Stimulated activated CD4-positive, alpha-beta T cell treated with anti-CD3 and anti-CD28 coated beads, Interleukin-12 subunit alpha, Interleukin-12 subunit beta, amount 100 ng/mL, for 24 hours (primary cell): ENCODE data around the gene FAM209B.
"Not testable (repeated sequence)": the region's sequence is repeated elsewhere in the genome, so short reads cannot be mapped to it uniquely, and the experiment has no call there.

Source experiments
- DNase-seq, 2 experiments: peaks; one replicate each; pipeline ENCODE4 v3.0.0-alpha.2; 2020; ENCODE audit warnings: low read depth in 2 of 2

The FAM209B gene, protein sequence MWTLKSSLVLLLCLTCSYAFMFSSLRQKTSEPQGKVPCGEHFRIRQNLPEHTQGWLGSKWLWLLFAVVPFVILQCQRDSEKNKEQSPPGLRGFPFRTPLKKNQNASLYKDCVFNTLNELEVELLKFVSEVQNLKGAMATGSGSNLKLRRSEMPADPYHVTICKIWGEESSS

DNA sequence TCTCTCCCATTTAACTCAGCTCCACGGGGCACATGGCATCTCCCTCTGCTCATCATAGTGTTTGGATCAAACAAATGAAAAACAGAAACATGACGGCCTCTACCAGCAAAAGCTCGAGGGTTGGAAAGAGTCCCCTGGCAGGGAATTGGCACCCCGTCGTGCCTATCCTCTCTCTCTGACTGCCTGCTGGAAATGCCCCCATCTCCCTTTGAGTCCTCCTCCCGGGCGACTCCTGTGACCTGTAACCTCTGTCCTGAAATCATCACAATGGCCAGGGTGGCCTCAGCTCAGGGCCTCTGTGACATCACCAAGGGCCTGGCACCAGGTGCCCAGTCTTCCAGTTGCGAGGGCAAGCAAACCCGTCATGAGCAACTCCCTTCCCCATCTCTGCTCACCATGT lies at the start of gene FAM209B:
TSS of gene FAM209B (plus strand) at position 301 of the 400 bp plus-strand sequence. CDS start at position 397, 96 bp downstream.
- not testable (repeated sequence) for DNase-seq

DNA sequence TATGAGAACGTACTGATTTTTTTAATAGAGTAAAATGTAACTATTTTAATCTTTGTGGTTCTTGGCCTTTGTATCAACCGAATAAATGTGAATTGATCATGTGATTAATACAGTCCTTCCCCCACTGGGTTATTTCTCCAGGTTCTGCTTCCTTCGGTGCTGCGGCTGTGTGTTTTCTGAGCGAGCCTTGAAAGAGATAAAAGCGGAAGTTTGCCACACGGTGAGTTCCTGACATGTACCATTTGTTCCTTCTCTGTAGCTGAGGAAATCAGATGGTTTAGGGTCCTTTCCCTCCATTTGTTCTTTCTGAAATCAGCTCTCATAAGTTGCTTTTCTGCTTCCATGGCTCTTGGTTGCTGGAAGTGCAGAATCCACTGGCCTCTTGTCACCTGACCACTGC lies 49.1 kb upstream of the FAM209B start:
- no peak for DNase-seq

DNA sequence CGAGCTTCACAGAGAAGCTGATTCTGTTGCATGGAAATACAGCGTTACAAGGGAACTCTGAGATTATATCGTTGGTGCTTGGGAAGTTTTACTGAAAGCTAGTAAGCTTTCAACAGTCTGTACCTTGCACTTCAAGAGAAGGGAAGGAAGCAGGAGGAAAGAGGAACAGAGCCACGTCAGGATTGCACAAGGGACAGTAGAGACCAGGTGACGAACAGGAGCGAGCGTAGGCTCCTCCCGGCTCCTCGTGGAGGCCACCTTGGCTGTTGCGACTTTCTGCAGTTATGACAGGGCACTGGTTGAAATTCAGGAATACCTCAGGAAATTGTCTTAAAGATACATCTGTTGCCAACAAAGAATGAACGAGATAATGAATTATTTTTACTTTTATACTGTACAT lies 45.8 kb upstream of the FAM209B start:
- DNase-seq: no peak

DNA sequence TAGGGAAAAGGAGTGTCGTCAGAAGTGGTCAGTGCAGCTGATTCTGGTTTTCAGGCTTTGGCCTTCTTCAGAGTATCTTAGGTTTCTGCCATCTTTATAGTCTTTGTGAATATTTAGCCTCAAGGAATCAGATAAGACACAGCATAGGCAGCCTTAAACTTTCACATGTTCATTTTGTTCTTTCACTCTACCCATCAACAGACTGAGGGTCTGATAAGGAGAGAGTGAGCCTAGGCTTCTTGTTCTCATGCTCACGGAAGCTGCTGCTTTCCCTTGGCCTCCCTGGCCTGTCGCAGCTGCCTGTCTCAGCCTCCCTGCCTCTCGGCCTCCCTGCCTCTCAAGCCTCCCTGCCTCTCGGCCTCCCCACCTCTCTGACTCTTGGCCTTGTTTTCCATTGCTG lies 44.5 kb upstream of the FAM209B start:
- DNase-seq: no peak

DNA sequence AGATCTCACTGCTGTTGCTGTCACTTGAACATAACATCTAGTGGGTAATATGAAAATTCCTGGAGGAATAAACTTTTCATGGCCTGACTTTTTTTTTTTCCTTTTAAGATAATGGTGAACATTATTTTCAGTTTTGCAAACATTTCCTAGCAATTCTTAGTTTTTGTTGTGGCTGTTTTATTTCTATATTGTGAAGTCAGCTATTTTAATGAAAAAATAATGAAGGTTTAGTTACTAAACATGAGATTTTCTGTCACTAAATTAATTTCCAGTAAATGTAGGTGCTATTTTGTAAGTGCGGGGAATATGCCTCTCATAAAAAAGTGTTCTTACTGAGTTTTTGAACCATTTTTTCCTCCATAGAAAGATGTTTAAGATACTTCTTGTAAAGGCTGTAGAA lies 31.9 kb upstream of the FAM209B start:
- DNase-seq: no peak

DNA sequence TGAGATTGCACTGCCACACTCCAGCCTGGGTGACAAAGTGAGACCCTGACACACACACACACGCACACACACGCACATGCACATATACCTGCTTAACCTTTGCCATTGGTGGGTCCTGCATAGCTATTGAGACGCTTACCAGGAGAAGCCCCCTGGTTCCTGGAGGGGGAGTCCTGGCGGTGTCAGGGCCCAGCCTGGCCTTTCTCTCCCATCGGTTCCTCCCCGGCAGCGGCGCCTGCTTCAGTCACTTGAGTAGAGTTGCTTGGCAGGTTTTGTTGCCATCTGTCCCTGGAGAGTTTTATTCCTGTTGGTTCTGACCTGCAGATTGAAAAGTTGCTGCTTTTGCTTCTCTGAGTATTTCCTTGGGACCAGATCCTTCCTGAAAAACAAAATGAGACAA lies 29.1 kb upstream of the FAM209B start:
- DNase-seq: no peak

DNA sequence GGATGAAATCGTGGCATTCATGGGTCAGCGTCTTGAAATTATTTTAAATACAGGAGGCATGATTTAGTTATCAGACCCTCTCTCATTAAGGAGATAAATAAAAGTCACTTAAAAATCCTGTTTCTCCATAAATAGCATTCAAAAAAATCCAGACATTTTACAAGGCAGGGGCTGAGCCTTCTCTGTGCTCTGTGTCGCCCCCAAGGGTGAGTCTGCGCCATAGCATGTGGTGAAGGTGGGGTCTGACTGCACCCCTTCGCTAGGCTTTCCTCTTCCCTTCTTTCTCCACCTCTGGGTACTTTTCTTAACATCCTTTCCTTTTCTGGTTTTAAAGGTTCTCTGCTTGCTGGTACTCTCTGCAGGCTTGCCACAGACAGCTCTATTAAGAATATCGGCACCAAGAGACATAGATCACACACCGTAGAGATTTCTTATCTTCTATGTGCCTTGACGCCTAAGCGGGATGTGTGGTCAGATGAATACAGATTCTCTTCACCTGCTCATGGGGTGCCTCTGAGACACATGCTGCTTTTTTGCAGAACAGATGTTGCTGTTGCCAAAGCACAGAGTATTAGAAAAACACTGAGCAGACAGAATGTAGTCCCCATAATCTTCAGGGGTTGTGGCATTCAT lies 28.6 kb upstream of the FAM209B start:
- DNase-seq: peak in 1 of 2 experiments; percentile 15

DNA sequence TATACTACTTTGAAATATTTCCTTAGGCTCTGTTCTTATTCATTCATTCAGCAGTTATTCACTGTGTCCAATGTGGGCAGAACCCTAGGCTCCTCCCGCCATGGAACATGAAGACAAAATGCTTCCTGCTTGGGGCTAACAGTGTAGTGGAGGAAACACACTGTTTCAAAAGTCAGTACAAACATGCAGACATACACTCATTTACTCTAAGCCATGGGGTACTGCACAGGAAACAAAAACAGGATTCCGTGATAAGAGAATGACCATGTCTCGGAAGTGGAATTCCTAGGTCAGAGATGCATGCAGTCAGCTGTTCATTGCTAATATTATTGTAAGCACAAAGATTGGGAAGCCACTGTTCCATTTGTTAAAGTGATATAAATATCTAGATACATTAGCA lies 26.9 kb upstream of the FAM209B start:
- no peak for DNase-seq

DNA sequence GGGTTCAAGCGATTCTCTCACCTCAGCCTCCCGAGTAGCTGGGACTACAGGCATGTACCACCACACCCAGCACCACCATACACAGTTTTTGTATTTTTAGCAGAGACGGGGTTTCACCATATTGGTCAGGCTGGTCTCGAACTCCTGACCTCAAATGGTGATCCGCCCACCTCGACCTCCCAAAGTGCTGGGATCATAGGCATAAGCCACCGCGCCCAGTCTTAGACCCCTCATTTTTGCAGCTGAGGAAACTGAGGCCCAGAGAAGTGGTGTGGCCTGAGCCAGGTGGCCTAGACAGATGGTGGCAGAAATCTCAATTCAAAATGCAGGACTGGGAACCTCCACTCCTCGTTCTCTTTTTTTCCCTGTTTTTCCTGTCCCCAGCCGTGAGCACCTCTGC lies 21.1 kb upstream of the FAM209B start:
- DNase-seq: no peak

DNA sequence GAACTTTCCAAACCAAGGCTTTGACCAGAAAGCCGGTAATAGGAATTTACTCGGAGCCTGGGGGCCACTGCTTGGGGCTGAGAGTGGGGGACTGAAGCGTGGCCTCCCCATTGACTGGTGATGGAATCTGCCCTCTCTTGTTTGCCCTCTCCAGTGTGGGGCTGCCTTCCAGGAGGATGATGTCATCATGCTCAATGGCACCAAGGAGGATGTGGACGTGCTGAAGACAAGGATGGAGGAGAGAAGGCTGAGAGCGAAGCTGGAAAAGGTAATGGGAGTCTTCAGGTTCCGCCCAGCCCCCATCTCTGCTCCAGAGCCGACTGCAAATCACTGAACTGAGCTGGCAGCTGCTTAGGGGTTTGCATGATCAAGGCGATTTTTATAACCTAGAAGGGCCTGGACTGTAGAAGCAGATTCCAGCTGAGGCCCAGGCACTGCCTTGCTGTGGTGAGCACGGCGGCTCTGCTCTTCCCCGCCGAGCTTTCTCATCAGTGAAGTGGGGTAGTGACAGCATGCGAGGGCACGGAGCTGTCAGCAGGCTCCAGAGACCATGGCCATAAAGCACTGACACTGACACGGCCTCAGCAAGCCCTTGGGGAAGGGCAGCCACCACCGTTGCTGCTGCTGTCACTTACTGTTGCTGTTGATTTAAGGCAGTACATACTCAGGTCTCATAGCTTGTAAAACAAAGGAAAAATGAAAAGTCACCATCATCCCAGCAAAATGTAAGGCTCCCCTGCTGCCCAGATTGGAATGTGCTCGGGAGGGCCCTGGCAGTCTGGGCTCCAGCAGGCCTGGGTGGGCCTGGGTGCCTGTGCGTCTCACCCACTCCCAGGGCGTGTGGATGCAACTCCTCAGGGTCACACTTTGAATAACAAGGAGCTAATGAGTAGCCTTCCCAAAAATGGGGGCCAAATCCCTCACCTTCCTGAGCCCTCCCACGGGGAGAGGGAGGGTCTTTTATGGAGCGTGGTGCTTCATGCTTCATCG lies 19.6 kb upstream of the FAM209B start:
- DNase-seq: no peak

DNA sequence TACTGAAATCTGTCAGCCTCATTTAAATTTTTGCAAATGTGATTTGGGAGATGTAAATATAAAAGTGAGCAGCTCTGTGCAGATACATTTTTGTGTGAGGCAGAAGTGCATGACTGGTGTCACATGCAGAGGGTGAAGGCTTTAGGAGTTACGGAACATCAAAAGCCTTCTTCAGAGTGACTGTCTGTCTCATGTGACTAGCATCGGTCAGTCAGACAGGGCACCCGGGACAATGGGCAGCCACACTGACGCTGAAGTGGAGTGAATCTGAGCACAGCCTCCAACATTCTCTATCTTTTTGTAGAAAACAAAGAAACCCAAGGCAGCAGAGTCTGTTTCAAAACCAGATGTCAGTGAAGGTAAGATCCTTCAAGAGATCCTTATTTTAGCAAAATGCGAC lies 16.4 kb upstream of the FAM209B start:
- no peak for DNase-seq

DNA sequence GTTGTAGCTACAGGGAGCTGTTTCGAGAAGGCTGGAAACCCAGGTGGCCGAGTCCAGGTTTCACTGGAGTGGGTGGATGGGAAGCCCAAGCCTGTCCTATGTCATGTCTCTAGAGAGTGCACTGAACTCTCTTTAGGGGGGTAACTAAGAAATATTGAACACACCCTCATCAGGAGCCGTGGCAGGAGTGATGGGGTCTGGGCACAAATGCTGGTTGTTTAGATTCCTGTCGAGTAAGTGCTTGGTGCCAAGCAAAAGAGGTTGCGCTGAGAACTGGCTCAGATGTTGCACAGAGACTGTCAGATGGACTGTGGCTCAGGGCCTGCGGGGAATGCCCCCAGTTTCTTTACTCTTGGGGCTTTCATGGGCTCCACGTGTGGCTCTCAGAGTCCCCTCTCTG lies 15.8 kb upstream of the FAM209B start:
- no peak for DNase-seq

DNA sequence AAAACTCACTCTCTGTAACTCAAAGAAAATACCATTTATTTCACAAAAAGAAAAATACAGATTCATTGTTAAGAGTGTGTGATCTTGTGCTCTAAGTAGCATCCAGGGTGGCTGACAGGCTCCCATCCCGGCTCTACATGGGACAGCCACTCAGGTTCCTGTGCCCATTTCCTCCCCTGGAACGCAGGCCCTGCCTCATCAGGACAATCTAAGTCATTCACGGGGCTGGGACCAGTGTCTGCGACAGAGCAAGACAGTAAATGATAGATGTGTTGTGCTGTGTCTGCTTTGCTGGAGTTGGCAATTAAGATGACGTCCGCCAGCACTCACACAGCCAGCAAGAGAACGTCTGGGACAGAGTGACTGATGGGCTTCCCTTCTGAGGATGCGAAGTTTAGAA lies 15.4 kb upstream of the FAM209B start:
- no peak for DNase-seq

DNA sequence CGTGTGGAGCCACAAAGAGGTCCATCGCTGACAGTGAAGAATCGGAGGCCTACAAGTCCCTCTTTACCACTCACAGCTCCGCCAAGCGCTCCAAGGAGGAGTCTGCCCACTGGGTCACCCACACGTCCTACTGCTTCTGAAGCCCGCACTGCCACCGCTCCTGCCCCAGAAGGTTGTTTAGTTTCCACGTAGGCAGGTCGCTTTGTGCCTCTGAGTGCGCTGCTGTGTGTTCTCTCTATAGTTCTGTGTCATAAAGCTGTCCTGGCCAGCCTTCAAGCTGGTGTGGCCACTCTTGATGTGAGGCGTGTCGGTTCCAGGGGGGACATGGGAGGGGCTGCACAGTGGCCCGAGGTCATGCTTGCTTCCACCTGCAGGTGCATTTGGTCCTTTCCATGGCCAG lies 14.9 kb upstream of the FAM209B start:
- DNase-seq: no peak

DNA sequence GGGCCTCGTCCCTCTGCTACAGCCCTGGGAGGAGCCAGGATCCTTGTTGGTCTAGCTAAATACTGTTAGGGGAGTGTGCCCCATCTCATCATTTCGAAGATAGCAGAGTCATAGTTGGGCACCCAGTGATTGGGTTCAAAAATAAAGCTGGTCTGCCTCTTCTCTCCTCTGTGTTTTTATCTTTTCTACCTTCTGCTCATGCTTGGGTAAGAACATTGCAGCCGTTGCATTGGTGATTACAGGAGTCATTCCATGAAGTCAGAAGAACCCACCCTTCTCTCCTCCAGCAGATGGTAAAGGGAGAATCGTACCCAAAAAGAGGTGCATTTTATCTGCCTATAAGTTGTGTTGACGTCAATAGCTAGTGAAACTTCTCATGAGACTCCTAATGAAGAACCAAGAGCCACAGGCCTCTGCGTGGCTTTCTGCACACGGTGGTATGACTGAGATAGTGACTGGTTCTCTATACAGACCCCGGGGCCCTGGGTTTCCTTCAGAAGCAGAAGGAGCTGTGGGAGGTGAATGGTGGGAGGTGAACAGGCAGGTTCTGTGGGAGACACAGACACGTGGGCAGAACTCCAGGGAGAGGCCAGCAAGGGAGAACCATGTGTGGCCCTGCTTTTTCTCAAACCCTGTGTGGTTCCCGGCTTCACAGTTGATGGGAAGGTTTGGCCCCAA lies 14.2 kb upstream of the FAM209B start:
- DNase-seq: no peak

DNA sequence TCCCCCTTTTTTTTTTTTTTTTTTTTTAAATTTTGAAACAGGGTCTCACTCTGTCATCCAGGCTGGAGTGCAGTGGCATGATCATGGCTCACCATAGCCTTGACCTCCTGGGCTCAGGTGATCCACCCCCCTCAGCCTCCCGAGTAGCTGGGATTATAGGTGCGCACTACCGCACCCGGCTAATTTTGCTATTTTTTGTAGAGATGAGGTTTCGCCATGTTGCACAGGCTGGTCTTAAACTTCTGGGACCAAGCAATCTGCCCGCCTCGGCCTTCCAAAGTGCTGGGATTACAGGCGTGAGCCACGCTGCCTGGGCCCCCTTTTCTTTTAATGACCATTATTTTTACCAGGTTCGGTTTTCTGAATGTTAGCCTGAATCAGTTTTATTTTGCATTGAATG lies 13.5 kb upstream of the FAM209B start:
- no peak for DNase-seq

DNA sequence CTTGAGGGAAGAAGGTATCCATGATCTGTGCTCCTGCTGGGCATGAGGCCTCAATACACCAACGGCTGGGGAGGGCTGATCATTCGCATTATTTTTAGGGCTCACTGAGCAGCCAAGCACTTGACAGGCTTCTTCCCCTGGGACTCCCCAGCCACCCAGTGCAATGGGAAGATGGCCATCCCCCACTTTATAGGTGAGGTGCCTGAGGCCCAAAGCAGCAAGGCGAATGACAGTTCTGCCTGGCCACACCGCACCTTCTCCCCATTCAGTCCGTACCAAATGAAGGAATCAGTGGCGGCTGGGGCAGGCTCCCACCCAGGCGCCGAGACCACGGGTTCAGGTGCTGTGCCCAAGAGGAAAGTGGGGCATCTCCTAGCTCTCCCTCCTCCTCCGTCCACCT lies 12.9 kb upstream of the FAM209B start:
- DNase-seq: no peak

DNA sequence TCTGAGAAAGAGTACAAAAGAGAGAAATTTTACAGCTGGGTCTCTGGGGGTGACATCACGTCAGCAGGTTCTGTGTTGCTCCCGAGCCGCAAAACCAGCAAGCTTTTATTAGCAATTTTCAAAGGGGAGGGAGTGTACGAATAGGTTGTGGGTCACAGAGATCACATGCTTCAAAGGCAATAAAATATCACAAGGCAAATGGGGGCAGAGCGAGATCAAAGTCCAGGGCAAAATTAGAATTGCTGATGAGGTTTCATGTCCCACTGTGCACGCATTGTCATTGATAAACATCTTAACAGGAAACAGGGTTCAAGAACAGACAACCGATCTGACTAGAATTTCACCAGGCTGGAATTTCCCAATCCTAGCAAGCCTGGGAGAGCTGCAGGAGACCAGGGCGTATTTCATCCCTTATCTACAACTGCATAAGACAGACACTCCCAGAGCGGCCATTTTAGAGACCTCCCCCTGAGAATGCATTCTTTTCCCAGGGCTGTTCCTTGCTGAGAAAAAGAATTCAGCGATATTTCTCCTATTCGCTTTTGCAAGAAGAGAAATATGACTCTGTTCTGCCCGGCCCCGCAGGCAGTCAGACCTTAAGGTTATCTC lies 12.2 kb upstream of the FAM209B start:
- not testable (repeated sequence) for DNase-seq

DNA sequence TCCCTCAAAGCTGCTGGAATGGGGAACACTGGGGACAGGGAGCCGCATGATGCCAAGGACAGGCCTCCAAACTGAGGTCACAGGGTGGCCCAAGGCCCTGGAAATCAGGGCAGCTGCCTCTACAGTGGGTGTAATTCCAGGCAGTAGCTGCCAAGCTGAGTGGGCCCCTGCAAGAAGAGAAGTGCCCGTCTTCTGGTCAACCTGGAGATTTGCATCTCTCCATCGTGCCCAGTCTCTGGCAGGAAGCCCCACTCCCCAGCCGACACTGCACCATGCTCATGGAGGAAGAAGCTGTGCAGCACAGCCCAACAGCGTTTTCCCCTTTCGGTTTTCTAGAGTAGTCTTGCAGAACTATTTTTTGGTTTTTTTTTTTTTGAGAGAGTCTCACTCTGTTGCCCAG lies 10.7 kb upstream of the FAM209B start:
- no peak for DNase-seq

DNA sequence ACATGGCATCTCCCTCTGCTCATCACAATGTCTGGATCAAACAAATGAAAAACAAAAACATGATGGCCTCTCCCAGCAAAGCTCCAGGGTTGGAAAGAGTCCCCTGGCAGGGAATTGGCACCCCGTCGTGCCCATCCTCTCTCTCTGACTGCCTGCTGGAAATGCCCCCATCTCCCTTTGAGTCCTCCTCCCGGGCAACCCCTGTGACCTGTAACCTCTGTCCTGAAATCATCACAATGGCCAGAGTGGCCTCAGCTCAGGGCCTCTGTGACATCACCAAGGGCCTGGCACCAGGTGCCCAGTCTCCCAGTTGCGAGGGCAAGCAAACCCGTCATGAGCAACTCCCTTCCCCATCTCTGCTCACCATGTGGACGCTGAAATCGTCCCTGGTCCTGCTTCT lies 8.6 kb upstream of the FAM209B start, which contains the start of gene FAM209A:
TSS of gene FAM209A (plus strand) at position 301 of the 400 bp plus-strand sequence. CDS start at position 366, 65 bp downstream.
- not testable (repeated sequence) for DNase-seq

DNA sequence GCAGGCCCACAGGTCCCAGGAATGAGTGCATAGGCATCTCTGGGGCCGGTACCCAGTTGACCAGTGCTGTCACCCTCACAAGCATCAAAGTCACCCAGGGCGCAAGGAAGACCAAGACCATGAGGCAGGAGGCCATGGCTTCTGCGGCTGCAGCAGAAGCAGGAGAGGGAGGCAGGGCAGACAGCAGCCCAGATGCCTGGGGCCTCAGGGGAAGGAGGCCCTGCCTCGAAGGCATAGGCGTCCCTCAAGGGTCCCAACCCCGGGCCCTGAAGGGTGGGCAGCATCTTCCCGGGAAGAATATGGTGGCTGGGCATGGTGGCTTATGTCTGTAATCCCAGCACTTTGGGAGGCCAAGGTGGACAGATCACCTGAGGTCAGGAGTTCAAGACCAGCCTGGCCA lies 5.5 kb upstream of the FAM209B start:
- no peak for DNase-seq

DNA sequence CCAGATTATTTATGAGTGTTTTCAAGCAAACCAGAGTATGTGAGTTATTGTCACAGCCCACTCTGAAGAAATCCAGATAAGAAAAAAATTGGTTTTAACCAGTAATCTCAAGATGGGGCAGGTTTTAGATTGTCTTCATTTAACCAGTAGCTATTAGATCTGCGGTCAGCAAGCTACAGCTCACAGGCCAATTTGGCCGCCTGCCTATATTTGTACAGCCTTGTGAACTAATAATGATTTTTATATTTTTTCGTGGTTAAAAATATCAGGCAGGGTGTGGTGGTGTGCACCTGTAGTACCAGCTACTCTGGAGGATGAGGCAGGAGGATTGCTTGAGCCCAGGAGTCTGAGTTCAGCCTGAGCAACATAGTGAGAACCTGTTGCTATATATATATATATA lies 5.0 kb downstream of the FAM209B start:
- no peak for DNase-seq
